Astrocyte (in vitro differentiated cells and primary cell): ENCODE results near the gene CTBP2.
A peak's percentile ranks its signal among the peaks of the same experiment; 100 is the strongest.

Source experiments
- CTCF ChIP-seq: IDR thresholded peaks from 2 replicates; pipeline ENCODE4 v1.5.1; 2011; ENCODE audit warnings: low read depth, mild to moderate bottlenecking, inconsistent platforms, low read length, moderate library complexity; ENCODE audit not compliant: insufficient read depth
- EZH2 ChIP-seq: IDR thresholded peaks from 2 replicates; pipeline ENCODE4 v1.6.1; 2012; ENCODE audit warnings: mild to moderate bottlenecking, low read length, inconsistent platforms; ENCODE audit not compliant: insufficient read depth

- TF ChIP-seq CTCF, result peak; percentile 16
- TF ChIP-seq EZH2, result no peak
Observed at GRCh38 chr10:125000366-125001312, 159.7 kb downstream of the CTBP2 start.
